Measurements from ENCODE around the gene TFEC.

Gene TFEC

GRCh38 chr7:115984105-115984504, 46.5 kb downstream of the TFEC start:
- no peak for TF ChIP-seq CTCF (IDR thresholded peaks at IDR 0.05)

- TF ChIP-seq CTCF (IDR thresholded peaks at IDR 0.05): no peak
Measured at GRCh38 chr7:115980159-115980558, 50.4 kb downstream of the TFEC start.

GRCh38 chr7:115976651-115977050, 53.9 kb downstream of the TFEC start:
- no peak for TF ChIP-seq CTCF (IDR thresholded peaks at IDR 0.05)

GRCh38 chr7:115975766-115976165, 54.8 kb downstream of the TFEC start:
- TF ChIP-seq CTCF (IDR thresholded peaks at IDR 0.05): no peak

GRCh38 chr7:115973406-115973805, 57.2 kb downstream of the TFEC start:
- no peak for TF ChIP-seq CTCF (IDR thresholded peaks at IDR 0.05)

GRCh38 chr7:115971506-115971905, 59.1 kb downstream of the TFEC start:
- no peak for TF ChIP-seq CTCF (IDR thresholded peaks at IDR 0.05)

GRCh38 chr7:115968596-115968995, 62.0 kb downstream of the TFEC start:
- TF ChIP-seq CTCF (IDR thresholded peaks at IDR 0.05): no peak

GRCh38 chr7:115968171-115968570, 62.4 kb downstream of the TFEC start:
- no peak for TF ChIP-seq CTCF (IDR thresholded peaks at IDR 0.05)

Data from LNCAP (cell line).